Tibial artery (tissue), 4 donors: Measurements from ENCODE around the gene PRR5.

Experiments
- DNase-seq, 2 donors: peaks; one replicate each; pipeline ENCODE4 v3.0.0-alpha.2; 2019
- H3K27ac ChIP-seq, 2 donors: fragments of 200-600 bp; sonication (generic) in 1 of 2; 1 replicate in 1 of 2; 2 replicates in 1 of 2; pipeline ENCODE4 v1.5.1; 2018 to 2019; ENCODE audit warnings: mild to moderate bottlenecking in 1 of 2
- H3K27me3 ChIP-seq, 2 donors: fragments of 200-600 bp; sonication (generic) in 1 of 2; one replicate each; pipeline versions ENCODE4 v1.5.1 to v1.6.0; 2016 to 2019
- H3K36me3 ChIP-seq, 3 donors: fragments of 200-600 bp; sonication (generic) in 2 of 3; one replicate each; pipeline ENCODE4 v1.5.1; 2016 to 2019; ENCODE audit warnings: mild to moderate bottlenecking in 2 of 3
- H3K4me1 ChIP-seq, 4 donors: fragments of 200-600 bp; sonication (generic) in 2 of 4; 1 replicate in 3 of 4; 2 replicates in 1 of 4; pipeline ENCODE4 v1.5.1; 2016 to 2019
- H3K4me3 ChIP-seq, 2 donors: fragments of 200-600 bp; sonication (generic) in 1 of 2; 1 replicate in 1 of 2; 2 replicates in 1 of 2; pipeline ENCODE4 v1.5.1; 2018 to 2019; ENCODE audit warnings: mild to moderate bottlenecking in 2 of 2
- H3K9me3 ChIP-seq, 3 donors: fragments of 200-600 bp; sonication (generic) in 1 of 3; one replicate each; pipeline ENCODE4 v1.5.1; 2016 to 2019
- intact Hi-C: fragments of 100-400 bp; cut with DNase I; formaldehyde crosslinking; loops from one replicate; pipeline ENCODE4 v1.15.0; 2023; ENCODE audit warnings: low total_unique reads
- TF ChIP-seq, protein P1 (sequence below), 2 experiments: fragments of 200-600 bp in 1 of 2; fragments of 450-650 bp in 1 of 2; IDR thresholded peaks; one replicate each; pipeline ENCODE4 v1.5.1; 2017 to 2019; ENCODE audit warnings: antibody characterized with exemption in 2 of 2, mild to moderate bottlenecking in 1 of 2, moderate library complexity in 1 of 2

PRR5 gene

DNA sequence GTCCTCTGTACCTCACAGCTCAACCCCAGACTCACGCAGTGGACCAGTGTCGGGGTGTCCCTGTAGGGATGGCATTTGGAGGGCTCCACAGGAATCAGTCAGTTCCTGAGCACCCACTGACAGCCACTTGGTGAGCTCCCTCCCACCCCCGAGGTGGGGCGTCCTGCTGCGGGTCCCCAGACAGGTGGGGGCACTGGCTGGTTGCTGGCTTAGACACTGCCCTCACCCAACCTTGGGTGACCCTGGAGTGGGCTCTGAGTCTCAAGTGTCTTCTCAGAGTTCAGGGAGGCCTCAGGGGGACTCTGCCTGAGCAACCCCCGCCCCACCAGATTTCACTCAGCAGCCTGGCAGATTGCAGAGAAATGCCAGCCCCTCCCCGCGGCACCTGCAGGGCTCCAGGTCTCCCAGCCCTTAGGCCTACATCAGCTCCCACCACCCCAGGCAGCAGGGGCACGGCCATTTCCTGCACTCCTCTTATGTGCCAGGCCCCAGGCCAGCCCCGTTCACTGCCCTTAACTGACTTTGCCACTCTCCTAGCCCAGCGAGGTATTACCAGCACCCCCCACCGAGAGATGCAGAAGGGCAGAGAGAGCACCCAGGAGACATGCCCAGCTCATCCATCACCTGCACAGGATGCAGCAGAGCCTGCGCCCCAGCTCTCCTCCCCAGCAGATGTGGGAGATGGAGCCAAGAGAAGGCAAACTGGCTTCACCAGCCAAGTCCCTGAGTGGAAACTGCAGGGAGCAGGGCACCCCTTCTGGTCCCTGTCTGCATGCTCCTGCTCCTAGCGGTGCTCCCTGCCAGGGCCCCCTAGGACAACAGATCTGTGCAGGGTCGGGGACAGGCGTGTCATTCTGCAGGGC, 2.4 kb downstream of the PRR5 start:
- peaks cover 0 to 39% of the 10 kb centered on the region in 2 donors for H3K27me3 ChIP-seq

GRCh38 chr22:44705022-44705297, 3.0 kb downstream of the PRR5 start:
- DNase-seq: no peak
- H3K36me3 ChIP-seq: no peaks in the 10 kb centered on the region
- no peak overlapping the region for H3K4me3 ChIP-seq
- H3K4me1 ChIP-seq: peaks cover 0 to 20% (median 12%) of the 10 kb centered on the region in 4 donors
- intact Hi-C loops: no loop called here
- TF ChIP-seq, protein P1, sequence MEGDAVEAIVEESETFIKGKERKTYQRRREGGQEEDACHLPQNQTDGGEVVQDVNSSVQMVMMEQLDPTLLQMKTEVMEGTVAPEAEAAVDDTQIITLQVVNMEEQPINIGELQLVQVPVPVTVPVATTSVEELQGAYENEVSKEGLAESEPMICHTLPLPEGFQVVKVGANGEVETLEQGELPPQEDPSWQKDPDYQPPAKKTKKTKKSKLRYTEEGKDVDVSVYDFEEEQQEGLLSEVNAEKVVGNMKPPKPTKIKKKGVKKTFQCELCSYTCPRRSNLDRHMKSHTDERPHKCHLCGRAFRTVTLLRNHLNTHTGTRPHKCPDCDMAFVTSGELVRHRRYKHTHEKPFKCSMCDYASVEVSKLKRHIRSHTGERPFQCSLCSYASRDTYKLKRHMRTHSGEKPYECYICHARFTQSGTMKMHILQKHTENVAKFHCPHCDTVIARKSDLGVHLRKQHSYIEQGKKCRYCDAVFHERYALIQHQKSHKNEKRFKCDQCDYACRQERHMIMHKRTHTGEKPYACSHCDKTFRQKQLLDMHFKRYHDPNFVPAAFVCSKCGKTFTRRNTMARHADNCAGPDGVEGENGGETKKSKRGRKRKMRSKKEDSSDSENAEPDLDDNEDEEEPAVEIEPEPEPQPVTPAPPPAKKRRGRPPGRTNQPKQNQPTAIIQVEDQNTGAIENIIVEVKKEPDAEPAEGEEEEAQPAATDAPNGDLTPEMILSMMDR (IDR thresholded peaks at IDR 0.05): no peak
- H3K27ac ChIP-seq: no peak overlapping the region
- H3K27me3 ChIP-seq: peaks cover 0 to 39% of the 10 kb centered on the region in 2 donors
- H3K9me3 ChIP-seq: no peaks in the 10 kb centered on the region

More for the DNA sequence above, 2.4 kb downstream of the PRR5 start:
- H3K4me1 ChIP-seq: peaks cover 0 to 20% (median 12%) of the 10 kb centered on the region in 4 donors
- DNase-seq: peak in 1 of 2 donors; percentile 54
- TF ChIP-seq, protein P1 (IDR thresholded peaks at IDR 0.05): no peak
- H3K9me3 ChIP-seq: no peaks in the 10 kb centered on the region
- H3K36me3 ChIP-seq: no peaks in the 10 kb centered on the region
- H3K4me3 ChIP-seq: no peak overlapping the region
- intact Hi-C loops: no loop called here
- H3K27ac ChIP-seq: no peak overlapping the region

- no peaks in the 10 kb centered on the region for H3K9me3 ChIP-seq
- no peak overlapping the region for H3K4me3 ChIP-seq
- H3K27ac ChIP-seq: no peak overlapping the region
- TF ChIP-seq, protein P1 (IDR thresholded peaks at IDR 0.05): no peak
- peaks cover 0 to 18% (median 10%) of the 10 kb centered on the region in 4 donors for H3K4me1 ChIP-seq
- no peak for DNase-seq
- peaks cover 0 to 35% of the 10 kb centered on the region in 2 donors for H3K27me3 ChIP-seq
- H3K36me3 ChIP-seq: no peaks in the 10 kb centered on the region
- intact Hi-C loops: no loop called here
Measured at GRCh38 chr22:44706488-44706887, 4.5 kb downstream of the PRR5 start.

DNA sequence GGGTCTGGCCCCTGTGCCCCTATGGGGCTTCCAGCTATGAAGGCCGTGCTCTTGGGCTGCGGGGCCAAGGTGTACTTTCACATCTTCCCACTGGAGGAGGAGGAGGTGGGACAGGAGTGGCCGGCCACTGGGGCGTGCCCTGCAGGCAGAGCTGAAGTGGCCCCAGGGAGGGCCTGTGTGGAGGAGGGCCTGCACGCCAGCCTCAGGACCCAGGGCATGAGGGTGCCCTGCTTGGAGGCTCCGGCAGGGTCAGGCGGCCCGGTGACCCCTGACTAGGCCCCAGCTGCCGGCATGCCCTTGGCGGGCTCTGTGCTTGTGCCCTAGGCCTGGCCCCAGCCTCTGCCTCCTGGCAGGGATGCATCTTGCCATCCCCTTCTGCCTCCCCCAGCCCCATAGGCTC, 5.2 kb downstream of the PRR5 start:
- intact Hi-C loops: no loop called here
- Histone ChIP-seq H3K4me3 (no peak overlapping the region), H3K9me3 (no peaks in the 10 kb centered on the region), H3K36me3 (no peaks in the 10 kb centered on the region), H3K27me3 (peaks cover 0 to 30% of the 10 kb centered on the region in 2 donors), H3K4me1 (peaks cover 0 to 14% (median 6%) of the 10 kb centered on the region in 4 donors), H3K27ac (no peak overlapping the region)
- DNase-seq: no peak
- TF ChIP-seq, protein P1 (IDR thresholded peaks at IDR 0.05): no peak

DNA sequence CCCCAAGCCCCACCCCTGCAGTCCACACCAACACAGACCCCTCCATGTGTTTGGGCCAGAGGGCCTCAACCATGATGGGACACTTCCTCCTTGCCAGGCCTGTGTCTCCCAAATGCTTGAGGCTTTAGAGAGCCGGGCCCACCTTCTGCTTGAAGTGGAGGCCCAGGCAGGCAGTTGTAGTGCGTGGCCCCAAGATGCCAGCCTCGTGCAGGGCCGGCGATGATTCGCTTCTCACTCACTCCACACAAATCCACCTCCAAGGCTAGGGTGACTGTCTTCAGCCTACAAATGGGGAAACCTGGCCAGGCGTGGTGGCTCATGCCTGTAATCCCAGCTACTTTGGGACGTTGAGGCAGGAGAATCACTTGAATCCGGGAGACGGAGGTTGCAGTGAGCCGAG, 5.7 kb downstream of the PRR5 start:
- H3K36me3 ChIP-seq: no peaks in the 10 kb centered on the region
- H3K9me3 ChIP-seq: no peaks in the 10 kb centered on the region
- DNase-seq: no peak
- TF ChIP-seq, protein P1 (IDR thresholded peaks at IDR 0.05): no peak
- no peak overlapping the region for H3K4me3 ChIP-seq
- H3K27ac ChIP-seq: no peak overlapping the region
- peaks cover 0 to 25% of the 10 kb centered on the region in 2 donors for H3K27me3 ChIP-seq
- intact Hi-C loops: no loop called here
- peaks cover 0 to 8% (median 2%) of the 10 kb centered on the region in 4 donors for H3K4me1 ChIP-seq
